Skeletal muscle tissue (tissue), 1 donor: ENCODE measurements around the gene SERPINA9. TPM values are rescaled to one million over a fixed set of nuclear protein-coding genes. Genes with fewer than 3 reads are reported as not detected.

Source experiments
- total RNA-seq: library from RNA; depleted of rRNA; stranded (reverse); fragments of >200 nt; gene quantifications from one replicate; pipeline ENCODE4 v1.2.3, GENCODE V29; 2014

SERPINA9 gene
- total RNA-seq, 1 donor from 2014 or later, result not detected

Other genes with a start within 250 kb of the SERPINA9 start
- not detected for gene SERPINA10, start 182.9 kb downstream of the SERPINA9 start, total RNA-seq
- gene SERPINA6, start 152.9 kb downstream of the SERPINA9 start, total RNA-seq, result not detected
- gene SERPINA2, start 109.5 kb downstream of the SERPINA9 start, total RNA-seq, result not detected
- gene SERPINA1, start 87.6 kb downstream of the SERPINA9 start, total RNA-seq, result 3.7 TPM
- not detected for gene SERPINA11, start 23.4 kb downstream of the SERPINA9 start, total RNA-seq
- not detected for gene SERPINA12, start 33.3 kb upstream of the SERPINA9 start, total RNA-seq
- gene SERPINA4, start 85.2 kb upstream of the SERPINA9 start, total RNA-seq, result not detected
- gene SERPINA5, start 105.2 kb upstream of the SERPINA9 start, total RNA-seq, result 0.52 TPM
- gene SERPINA3, start 136.2 kb upstream of the SERPINA9 start, total RNA-seq, result not detected